Omental fat pad (tissue), 4 donors: ENCODE results near the gene BPI. TPM values are rescaled to one million over a fixed set of nuclear protein-coding genes. Genes with fewer than 3 reads are reported as not detected.

Source experiments
- ATAC-seq: fragments of 150-250 bp; one replicate; pipeline ENCODE4 v1.9.1; 2016; ENCODE audit warnings: mild to moderate bottlenecking, moderate library complexity; ENCODE audit not compliant: low FRiP score
- DNase-seq: peaks from one replicate; pipeline ENCODE4 v3.0.0-alpha.2; 2019; ENCODE audit warnings: low spot score
- CTCF ChIP-seq, 3 donors: fragments of 450-650 bp; IDR thresholded peaks; one replicate each; pipeline ENCODE4 v1.5.1; 2016 to 2017; ENCODE audit warnings: antibody characterized with exemption in 3 of 3, mild to moderate bottlenecking in 3 of 3, moderate library complexity in 2 of 3
- total RNA-seq, 4 donors: library from RNA; depleted of rRNA; stranded (reverse); fragments of >200 nt; gene quantifications; one replicate each; pipeline ENCODE4 v1.1.0, GENCODE V29; 2016

BPI gene
- total RNA-seq, 4 donors from 2014 or later = 0.63 to 0.74 TPM; not detected in 2

GRCh38 chr20:38286586-38287531, 17.1 kb upstream of the BPI start:
- no peak for DNase-seq
- TF ChIP-seq CTCF (IDR thresholded peaks at IDR 0.05) = no peak
- ATAC-seq = no peak

- DNase-seq (no peak), ATAC-seq (no peak)
- TF ChIP-seq CTCF (IDR thresholded peaks at IDR 0.05) = no peak
Measured at GRCh38 chr20:38290829-38291814, 12.8 kb upstream of the BPI start.

- ATAC-seq (no peak), DNase-seq (no peak)
- TF ChIP-seq CTCF (IDR thresholded peaks at IDR 0.05) = no peak
Measured at GRCh38 chr20:38291966-38292365, 12.0 kb upstream of the BPI start.

GRCh38 chr20:38293491-38294065, 10.4 kb upstream of the BPI start:
- TF ChIP-seq CTCF (IDR thresholded peaks at IDR 0.05) = no peak
- ATAC-seq (no peak), DNase-seq (no peak)

GRCh38 chr20:38294076-38294591, 9.8 kb upstream of the BPI start:
- ATAC-seq = no peak
- no peak for DNase-seq
- TF ChIP-seq CTCF (IDR thresholded peaks at IDR 0.05) = no peak

GRCh38 chr20:38295811-38296210, 8.1 kb upstream of the BPI start:
- DNase-seq (no peak), ATAC-seq (no peak)
- no peak for TF ChIP-seq CTCF (IDR thresholded peaks at IDR 0.05)
